Stimulated activated CD4-positive, alpha-beta T cell treated with anti-CD3 and anti-CD28 coated beads, TNF-alpha, amount 100 ng/mL, for 48 hours (primary cell): ENCODE data around the gene AHCYL2.
A peak's percentile ranks its signal among the peaks of the same experiment; 100 is the strongest.
"Not testable (repeated sequence)": the region's sequence is repeated elsewhere in the genome, so short reads cannot be mapped to it uniquely, and the experiment has no call there.

ENCODE experiments used
- DNase-seq, 3 donors: peaks; one replicate each; pipeline ENCODE4 v3.0.0-alpha.2; 2020; ENCODE audit warnings: low read depth in 3 of 3

The AHCYL2 gene

DNA sequence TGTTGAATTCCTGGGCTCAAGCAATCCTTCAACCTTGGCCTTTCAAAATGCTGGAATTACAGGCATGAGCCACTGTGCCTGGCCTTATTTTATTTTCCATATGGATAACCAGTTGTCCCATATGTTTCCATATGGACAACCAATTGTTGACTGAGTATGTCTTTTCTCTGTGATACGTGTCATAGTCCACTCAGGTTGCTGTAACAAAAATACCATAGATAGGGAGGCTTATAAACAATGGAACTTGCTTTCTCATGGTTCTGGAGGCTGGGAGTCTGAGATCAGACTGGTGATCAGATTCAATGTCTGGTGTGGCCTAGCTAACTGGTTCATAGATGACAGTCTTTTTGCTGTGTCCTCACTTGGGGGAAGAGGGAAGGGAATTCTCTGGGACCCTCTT lies 19.4 kb downstream of the AHCYL2 start:
- no peak for DNase-seq

DNA sequence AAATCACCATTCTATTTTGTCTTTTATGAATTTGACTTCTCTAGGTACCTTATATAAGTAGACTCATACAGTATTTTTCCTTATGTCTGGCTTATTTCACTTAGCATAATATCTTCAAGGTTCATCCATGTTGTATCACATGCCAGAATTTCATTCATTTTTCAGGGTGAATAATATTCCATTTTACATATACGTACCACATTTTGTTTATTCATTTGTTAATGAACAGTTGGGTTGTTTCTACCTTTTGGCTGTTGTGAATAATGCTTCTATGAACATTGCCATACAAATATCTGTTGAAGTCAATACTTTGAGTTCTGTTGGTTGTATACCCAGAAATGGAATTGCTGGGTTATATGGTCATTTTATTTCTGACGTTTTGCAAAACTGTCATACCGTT lies 20.7 kb downstream of the AHCYL2 start:
- no peak for DNase-seq

DNA sequence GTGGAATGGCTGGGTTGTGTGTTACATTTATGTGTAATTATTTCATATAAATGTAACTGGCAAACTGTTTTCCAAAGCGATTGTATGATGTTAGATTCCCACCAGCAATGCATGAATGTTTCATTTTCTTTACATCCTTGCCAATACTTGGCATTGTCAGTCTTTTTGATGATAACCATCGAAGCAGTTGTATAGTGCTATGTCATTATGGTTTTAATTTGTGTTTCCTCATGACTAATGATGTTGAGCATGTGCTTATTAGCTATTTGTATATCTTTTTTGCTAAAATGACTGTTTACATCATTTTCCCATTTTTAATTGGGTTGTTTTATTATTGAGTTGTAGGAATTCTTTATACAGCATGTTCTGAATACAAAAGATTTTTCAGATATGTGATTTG lies 22.3 kb downstream of the AHCYL2 start:
- DNase-seq = no peak

DNA sequence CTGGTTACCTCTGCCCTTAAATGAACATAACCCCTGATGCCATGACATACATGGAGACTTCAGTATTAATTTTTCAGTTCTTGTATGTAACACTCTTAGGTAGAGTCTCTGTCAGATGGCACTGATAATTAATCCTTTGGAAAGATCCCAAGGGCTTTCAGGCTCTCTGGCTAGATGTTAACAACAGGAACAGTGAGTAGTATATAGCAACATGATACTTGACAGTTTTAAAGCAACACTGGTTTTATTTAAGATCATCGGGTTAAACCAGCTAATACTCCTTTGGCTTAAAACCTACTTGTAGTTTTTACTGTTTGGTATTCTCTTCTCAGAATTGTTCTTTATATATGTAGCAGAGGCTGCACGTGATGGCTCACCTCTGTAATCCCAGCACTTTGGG lies 27.3 kb downstream of the AHCYL2 start:
- DNase-seq = no peak

DNA sequence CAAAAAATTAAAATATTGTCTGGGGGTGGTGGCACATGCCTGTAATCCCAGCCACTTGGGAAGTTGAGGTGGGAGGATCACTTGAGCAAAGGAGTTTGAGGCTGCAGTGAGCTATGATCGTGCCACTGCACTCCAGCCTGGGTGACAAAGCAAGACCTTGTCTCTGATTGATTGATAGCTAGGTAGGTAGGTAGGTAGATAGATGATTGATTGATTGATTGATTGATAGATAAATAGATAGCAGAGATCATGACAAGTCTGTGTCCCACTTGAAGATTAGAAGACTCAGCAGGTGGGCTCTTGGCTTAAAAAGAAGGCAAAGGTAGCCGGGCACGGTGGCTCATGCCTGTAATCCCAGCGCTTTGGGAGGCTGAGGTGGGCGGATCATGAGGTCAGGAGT lies 27.8 kb downstream of the AHCYL2 start:
- not testable (repeated sequence) for DNase-seq

DNA sequence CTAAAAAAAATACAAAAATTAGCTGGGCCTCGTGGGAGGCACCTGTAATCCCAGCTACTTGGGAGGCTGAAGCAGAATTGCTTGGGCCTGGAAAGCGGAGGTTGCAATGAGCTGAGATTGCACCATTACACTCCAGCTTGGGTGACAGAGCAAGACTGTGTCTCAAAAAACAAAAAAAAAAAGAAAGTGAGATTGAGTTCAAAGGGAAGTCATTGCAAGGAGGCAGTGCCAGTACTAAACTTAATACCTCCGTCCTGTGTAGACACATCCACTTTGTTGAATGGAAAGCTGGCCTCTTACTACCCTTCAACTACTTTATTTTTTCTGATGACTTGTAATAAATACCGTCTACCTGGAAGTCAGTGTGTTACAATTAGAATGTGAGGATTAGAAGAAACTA lies 31.0 kb downstream of the AHCYL2 start:
- DNase-seq = no peak

DNA sequence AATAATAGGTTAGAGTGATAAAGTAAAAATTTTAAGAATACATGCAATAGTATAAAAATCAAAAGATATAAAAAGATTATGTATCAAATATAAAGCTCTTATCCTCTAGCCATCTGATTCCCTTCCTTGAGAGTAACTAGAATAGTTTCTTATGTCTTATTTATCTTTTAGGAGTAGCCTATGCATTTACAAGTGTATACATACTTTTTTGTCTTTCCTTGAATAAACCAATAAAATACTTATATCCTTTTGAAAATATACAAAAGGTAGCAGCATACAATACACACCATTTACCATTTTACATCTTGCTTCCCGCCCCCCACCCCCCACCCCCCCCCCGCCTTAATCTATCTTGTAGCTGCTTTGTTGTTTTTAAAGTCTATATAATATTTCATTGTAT lies 31.4 kb downstream of the AHCYL2 start:
- DNase-seq = no peak

DNA sequence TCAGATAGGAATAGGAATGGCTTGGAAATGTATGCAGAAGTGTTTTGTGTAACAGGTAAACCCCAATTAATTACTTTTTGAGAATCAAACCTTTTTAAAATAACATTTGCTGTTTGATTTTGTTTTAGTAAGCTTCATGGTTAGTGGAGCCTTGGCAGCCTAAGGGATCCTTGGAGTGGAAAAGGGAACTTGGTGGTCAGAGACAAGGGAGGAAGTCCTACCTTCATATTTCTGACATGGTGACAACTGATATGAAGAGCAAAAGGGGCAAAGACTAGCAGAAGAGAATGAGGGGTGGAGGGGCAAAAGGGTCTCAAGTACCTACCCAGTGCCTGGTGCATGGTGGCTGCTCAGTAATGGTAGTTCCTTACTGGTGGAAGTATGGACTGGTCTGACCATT lies 32.3 kb downstream of the AHCYL2 start:
- no peak for DNase-seq

DNA sequence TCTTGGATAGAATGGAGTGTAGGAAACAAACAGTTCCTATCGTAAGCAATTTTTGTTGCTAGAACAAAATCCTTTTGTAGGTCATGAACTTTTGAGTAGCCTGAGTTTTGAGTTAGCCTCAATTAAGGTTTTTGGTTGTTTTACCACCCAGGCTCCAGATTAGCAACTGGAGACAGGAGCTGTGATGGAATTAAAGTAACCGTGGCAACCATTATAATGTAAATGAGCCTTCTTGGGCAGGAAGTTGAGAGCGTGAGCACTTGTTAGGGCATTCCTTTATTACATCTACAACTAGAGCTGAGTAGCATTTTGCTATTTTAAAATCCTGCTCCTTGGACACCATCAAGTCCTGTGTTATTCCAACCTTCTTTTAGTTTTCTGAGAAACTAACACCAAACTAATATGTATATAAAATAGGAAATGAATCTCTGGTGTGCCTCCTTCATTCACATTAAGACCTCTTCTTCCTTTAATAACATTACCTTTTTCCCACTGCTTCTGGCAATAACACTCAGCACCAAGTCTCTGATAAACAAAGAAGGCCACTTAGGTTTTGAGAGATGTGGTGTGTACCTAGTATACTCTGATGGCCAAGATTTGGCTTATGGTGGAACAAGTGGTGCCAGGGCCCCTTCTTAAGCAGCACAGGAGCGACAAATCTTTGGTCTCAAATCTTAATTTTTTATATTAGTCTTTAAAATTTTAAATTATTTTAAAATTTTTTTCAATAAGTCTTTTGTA lies 34.0 kb downstream of the AHCYL2 start:
- no peak for DNase-seq

DNA sequence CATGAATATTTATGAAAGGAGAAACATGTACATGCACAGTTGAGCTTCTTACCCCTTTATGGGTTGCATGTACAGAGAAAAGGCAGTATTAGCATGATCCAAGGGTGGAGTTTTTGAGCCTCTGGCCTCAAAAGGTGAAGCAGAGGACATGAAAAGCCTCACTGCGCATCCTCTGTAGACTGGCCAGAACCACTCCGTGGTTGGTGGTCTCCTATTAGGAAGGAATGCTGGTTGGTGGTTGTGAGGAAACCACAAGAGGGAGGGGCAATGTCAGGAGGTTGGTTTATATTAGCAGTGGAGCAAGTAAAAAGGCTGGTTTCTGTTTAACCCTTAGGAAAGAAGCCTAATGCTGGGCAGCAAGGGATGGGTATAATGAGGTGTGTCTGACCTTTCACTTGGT lies 37.5 kb downstream of the AHCYL2 start:
- no peak for DNase-seq

DNA sequence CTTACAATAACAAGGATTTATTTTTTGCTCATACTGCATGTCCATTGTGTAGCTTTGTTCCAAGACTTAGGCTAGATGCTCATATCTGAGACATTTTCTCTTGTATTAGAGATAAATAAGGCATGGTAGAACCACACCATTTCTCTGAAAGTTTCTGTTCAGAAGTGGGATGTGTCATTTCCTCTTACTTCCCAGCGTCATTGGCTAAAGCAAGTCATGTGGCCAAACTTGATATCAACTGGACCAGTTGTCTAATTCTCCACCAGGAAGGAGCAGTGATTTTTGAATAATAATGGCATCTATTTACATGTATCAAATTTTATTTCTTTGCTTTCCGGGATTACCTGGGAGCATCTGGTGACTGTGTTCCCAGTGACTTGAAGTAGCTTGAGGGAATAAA lies 38.3 kb downstream of the AHCYL2 start:
- DNase-seq = no peak

DNA sequence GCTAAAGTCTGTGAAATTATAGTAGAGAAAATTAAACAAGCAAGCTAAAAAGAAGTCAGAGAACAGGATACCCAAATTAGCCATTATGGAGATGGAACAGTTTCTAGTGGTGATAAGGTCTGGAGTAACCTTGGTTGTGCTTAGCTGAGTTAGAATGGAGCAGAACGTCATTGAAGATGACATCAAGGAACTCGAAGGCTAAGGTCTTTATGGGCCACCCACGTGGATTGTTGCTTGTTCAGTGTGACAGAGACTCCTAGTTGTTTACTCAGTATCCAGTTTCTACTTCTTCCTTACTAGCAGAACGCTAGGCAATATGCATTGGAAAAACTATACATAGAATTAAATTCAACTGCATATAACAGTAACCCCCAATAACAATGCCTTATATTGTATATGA lies 39.7 kb downstream of the AHCYL2 start:
- no peak for DNase-seq

DNA sequence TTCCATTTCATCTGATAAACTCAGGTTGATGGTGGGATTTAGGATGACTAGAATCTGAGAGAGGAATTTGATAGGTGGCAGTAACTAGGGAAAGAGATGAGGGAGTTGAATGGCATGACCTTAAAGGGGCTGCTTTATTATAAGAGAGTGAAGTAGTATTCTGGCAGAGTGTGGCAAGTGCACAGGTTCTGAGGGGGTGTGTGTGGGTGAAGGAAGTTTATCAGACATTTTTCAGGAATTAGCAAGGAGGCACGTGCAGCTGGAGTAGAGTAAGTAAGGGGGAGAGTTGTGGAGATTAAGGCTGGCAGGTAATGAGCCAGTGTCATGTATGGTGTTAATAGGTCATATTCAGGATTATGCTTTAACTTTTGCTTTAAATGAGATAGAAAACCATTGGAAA lies 40.5 kb downstream of the AHCYL2 start:
- no peak for DNase-seq

DNA sequence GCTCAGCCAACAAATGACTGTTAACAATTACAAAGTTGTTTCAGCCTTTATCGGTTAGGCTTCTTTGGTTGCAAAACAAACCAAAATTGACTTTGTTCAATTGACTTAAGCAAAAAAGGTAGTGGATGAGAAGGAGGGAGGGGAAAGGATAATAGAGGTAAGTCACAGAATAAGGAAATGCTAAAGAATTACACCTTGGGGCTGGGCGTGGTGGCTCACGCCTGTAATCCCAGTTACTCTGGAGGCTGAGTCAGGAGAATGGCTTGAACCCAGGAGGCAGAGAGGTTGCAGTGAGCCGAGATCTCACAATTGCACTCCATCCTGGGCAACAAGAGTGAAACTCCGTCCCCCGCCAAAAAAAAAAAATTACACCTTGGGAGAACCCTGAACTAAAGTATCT lies 41.4 kb downstream of the AHCYL2 start:
- DNase-seq = no peak

DNA sequence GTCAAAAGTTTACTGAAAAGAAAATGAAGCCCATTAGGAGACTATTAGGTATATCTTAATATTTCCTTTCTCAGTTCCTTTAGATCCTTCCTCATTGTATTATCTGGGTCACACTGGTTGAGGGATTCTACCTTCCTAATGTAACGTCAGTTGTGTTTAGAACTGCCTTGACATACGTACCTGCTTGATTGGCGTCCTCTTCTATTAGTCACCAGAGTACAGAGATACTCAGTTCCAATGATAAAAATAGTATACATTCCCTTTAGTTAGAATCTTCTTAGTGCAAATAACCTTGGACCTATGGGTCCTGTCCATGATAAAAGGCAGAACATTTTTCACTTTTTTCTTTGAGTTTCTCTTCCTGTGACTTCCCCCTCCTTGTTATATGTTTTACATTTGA lies 45.2 kb downstream of the AHCYL2 start:
- DNase-seq = no peak

DNA sequence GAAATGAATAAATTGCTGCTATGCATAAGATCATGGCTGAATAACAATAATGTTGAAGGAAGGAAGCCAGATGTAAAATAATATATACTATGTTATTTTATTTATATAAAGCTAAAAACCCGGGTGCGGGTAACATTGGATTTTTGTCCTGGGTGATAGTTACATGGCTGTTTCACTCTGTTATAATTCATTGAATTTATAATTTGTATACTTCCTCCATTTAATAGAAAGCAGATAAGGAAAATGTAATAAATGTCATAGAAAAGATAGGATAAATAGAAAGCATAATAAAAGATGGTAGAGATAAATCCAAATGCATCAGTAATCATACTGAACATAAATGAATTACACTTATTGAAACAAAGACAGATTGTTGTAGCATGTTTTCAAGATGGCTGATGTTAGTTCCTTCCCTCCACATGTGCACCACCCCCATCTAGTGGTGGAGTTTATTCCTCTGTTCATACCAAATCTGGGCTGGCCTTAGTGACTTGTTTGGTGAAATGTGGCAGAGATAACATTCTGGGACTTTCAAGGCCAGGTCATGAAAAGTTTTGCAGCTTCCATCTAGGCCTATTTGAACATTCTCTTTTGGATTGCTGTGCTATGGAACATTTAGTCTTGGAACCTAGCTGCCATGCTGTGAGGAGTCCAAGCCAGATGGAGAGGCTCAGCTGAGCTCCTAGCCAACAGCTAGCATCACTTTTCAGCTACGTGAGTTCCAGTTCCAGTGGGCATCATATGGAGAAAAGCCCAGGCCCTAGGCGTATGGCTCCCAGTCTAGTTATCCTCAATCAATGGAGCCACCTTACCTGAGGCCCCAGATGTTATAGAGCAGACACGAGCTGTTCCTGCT lies 46.9 kb downstream of the AHCYL2 start:
- DNase-seq = peak; percentile 31 to 73 (median 47)

DNA sequence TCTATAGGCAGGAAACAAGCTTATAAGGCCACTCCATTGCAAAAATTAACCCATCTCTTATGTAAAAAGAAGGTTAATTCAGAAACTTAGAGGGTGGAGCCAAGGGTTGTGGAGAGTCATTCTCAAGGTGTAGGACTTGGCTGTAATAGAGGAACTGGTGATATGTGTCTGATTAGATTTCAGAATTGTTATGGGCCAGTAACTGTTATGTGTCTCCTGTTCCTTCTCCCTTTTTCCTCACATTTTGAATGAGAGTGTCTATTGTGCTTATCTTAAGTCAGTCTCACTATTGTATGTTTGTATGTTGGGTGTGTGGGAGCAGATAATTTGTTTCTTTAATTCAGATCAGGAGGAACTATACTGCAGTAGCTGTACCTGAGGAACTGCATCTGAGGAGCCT lies 49.1 kb downstream of the AHCYL2 start:
- no peak for DNase-seq

DNA sequence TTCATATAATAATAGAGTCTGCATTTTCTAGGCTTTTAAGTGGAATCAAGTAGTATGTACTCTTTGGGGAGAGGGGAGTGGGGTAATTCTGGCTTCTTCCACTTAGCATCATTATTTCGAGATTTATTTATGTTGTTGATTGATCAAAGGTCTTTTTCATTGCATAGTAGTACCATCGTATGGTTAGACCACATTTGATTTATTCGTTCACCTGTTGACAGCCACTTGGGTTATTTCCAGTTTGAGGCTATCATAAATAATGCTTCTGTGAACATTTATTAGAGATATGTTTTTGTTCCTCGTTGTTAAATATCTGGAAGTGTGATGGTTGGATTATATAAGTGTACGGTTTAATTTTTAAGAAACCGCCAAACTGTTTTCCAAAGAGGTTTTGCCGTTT lies 52.8 kb downstream of the AHCYL2 start:
- no peak for DNase-seq

DNA sequence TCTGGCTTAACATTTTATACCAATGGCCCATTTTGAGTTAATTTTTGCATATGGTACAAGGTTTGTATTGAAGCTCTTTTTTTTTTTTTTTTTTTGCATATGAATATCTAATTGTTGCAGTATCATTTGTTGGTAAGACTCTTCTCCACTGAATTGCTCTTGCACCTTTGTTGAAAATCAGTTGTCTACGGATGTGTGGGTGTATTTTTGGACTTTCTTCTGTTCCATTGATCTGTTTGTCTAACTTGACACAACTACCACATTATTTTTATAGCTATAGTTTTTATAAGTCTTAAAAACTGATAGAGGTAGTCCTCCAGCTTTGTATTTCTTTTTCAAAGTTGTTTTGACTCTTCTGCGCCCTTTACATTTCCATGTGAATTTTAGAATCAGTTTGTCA lies 53.9 kb downstream of the AHCYL2 start:
- no peak for DNase-seq

DNA sequence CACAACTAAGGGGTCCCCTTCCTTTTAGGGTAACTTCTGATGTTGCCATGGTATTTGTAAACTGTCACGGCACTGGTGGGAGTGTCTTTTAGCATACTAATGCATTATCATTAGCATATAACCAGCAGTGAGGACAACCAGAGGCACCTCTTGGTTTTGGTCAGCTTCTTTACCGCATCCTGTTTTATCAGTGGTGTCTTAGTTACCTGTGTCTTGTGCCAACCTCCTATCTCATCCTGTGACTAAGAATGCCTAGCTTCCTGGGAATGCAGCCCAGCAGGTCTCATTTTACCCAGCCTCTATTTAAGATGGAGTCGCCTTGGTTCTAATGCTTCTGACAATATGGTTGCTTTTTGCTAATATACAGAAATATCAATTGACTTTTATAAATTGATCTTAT lies 54.9 kb downstream of the AHCYL2 start:
- DNase-seq = no peak

DNA sequence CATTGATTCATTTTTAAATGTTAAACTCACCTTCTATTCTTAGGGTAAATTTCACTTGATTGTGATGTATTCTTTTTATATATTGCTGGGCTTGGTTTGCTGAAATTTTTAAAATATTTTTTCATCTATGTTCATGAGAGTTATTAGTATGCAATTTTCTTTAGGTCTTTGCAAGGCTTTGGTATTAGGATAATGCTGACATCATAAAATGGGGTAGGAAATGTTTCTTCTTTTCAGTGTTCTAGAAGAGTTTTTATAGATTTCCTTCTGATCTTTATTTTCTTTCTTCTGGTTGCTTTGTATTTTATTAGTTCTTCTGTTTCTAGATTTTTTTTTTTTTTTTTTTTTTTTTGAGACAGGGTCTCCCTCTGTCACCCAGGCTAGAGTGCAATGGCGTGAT lies 56.3 kb downstream of the AHCYL2 start:
- DNase-seq = no peak

DNA sequence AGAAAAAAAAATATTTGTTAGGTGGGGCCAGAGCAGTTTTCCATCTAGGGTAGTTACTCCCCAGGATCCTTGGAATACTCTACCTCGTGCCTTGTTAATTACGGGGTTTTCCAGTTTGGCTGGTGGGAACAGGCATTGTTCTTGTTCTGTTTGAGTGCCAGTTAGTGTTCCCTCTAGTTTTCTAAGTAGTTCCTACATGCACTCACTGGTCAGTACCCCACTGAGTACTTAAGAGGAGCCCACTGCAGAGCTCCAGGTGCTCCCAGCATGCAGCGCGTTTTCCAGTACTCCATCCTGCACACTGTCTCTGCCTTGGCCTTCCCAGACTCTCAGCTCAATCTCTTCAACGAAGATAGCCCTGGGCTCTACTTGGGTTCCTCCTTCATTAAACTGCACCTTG lies 58.0 kb downstream of the AHCYL2 start:
- DNase-seq = no peak

DNA sequence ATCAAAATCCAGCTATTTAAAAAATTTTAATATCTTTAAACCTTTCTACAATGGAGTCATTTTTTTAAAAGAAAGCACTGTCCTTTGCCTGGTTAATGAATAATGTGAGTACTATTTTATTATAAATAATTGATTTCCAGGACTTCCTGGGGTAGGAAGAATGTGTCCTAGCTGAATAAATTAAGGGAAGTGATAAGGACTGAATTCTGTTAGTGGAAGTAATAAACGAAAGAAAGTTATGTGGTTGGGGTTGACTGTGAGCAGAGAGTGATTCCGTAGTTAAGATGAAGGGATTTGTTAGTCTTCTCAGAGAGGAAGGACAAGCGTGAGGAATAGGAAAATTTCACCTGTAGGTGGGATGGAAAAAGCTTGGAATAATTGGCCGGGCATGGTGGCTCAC lies 59.1 kb downstream of the AHCYL2 start:
- no peak for DNase-seq
